OCI-LY3 (cell line): ENCODE data around the gene MINDY4.

Source experiments
- H2AFZ ChIP-seq: fragments of 200-600, 300-600 bp; shearing (Covaris generic); 2 replicates; pipeline ENCODE4 v1.6.0; 2014; ENCODE audit warnings: antibody characterized with exemption, low read depth, low read length
- H3K27ac ChIP-seq: fragments of 200-600, 300-600 bp; sonication (generic); 2 replicates; pipeline ENCODE4 v1.5.1; 2014; ENCODE audit warnings: mild to moderate bottlenecking, low read length, moderate library complexity, mixed read lengths
- H3K27me3 ChIP-seq: fragments of 200-600, 300-600 bp; sonication (generic); 2 replicates; pipeline ENCODE4 v1.6.1; 2014; ENCODE audit warnings: low read depth, low read length, mixed read lengths
- H3K36me3 ChIP-seq: fragments of 200-600, 300-600 bp; sonication (generic); replicated peaks from 2 replicates; pipeline ENCODE3; 2014; ENCODE audit warnings: low read depth, low read length, mixed read lengths
- H3K4me1 ChIP-seq: fragments of 300-600, 200-600 bp; sonication (generic); 2 replicates; pipeline ENCODE4 v1.6.1; 2014; ENCODE audit warnings: low read length, mixed read lengths
- H3K4me2 ChIP-seq: fragments of 200-600, 300-600 bp; sonication (generic); 2 replicates; pipeline ENCODE4 v1.6.1; 2014; ENCODE audit warnings: low read length, mixed read lengths
- H3K4me3 ChIP-seq: fragments of 300-600, 200-600 bp; sonication (generic); 2 replicates; pipeline ENCODE4 v1.5.1; 2014; ENCODE audit warnings: antibody characterized with exemption, mild to moderate bottlenecking, low read length, moderate library complexity
- H3K79me2 ChIP-seq: fragments of 300-600, 200-600 bp; shearing (Covaris generic); 2 replicates; pipeline ENCODE4 v1.6.1; 2014; ENCODE audit warnings: mild to moderate bottlenecking, low read length, mixed read lengths
- H3K9ac ChIP-seq: fragments of 300-600, 200-600 bp; shearing (Covaris generic); 2 replicates; pipeline ENCODE4 v1.6.0; 2014; ENCODE audit warnings: mild to moderate bottlenecking, low read length, moderate library complexity
- H3K9me3 ChIP-seq: fragments of 200-600, 300-600 bp; shearing (Covaris generic); 2 replicates; pipeline ENCODE4 v1.6.1; 2014; ENCODE audit warnings: low read length, mixed read lengths; ENCODE audit not compliant: insufficient read depth
- H4K20me1 ChIP-seq: fragments of 200-600, 300-600 bp; sonication (generic); 2 replicates; pipeline ENCODE4 v1.6.1; 2016; ENCODE audit warnings: low read length, mixed read lengths; ENCODE audit not compliant: insufficient read depth
- CTCF ChIP-seq: fragments of 200-600, 300-600 bp; sonication (generic); IDR thresholded peaks from 2 replicates; pipeline ENCODE4 v1.5.1; 2014; ENCODE audit warnings: antibody characterized with exemption, low read length, low read depth
- EZH2phosphoT487 ChIP-seq: fragments of 200-600 bp; shearing (Covaris generic); IDR thresholded peaks from 2 replicates; pipeline ENCODE4 v1.6.1; 2018; ENCODE audit warnings: antibody characterized with exemption, mixed run types, low read depth

Gene MINDY4

GRCh38 chr7:30890226-30890625 is 119.0 kb downstream of the MINDY4 start:
- H3K27ac ChIP-seq = no peak overlapping the region
- TF ChIP-seq CTCF (no peak), EZH2phosphoT487 (no peak)
- H3K4me3 ChIP-seq = no peak overlapping the region
- H3K4me2 ChIP-seq = no peak overlapping the region
- no peaks in the 10 kb centered on the region for H3K36me3 ChIP-seq
- no peaks in the 10 kb centered on the region for H4K20me1 ChIP-seq
- H3K4me1 ChIP-seq = no peaks in the 10 kb centered on the region
- H3K27me3 ChIP-seq = no peaks in the 10 kb centered on the region
- no peak overlapping the region for H3K9ac ChIP-seq
- no peaks in the 10 kb centered on the region for H3K79me2 ChIP-seq
- H2AFZ ChIP-seq = no peak overlapping the region
- no peaks in the 10 kb centered on the region for H3K9me3 ChIP-seq

- no peak overlapping the region for H2AFZ ChIP-seq
- H3K4me3 ChIP-seq = no peak overlapping the region
- no peak overlapping the region for H3K9ac ChIP-seq
- H3K27ac ChIP-seq = no peak overlapping the region
- no peaks in the 10 kb centered on the region for H3K9me3 ChIP-seq
- no peaks in the 10 kb centered on the region for H4K20me1 ChIP-seq
- H3K36me3 ChIP-seq = no peaks in the 10 kb centered on the region
- no peaks in the 10 kb centered on the region for H3K27me3 ChIP-seq
- no peaks in the 10 kb centered on the region for H3K79me2 ChIP-seq
- TF ChIP-seq EZH2phosphoT487 (no peak), CTCF (no peak)
- H3K4me1 ChIP-seq = no peaks in the 10 kb centered on the region
- no peak overlapping the region for H3K4me2 ChIP-seq
Measured at GRCh38 chr7:30893357-30893756, 122.1 kb downstream of the MINDY4 start.

DNA sequence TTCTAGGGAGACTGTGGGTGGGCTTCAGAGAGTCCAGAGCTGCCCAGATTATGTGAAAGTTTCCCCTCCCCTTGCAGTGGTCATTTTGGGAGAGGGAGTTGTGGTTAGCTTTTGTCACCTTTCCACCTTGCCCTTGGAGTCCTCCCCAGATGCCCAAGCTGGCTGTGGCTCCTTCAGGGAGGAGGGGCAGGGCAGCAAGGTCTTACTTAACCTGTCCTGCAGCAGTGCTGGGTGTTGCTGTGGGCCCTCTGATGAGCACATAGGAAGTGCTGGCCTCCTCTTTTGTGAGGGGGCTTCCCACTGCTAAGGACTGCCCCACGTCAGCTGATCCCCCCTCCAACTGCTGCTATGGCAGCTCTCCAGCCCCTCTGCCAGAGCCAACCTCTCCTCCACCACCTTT is 122.8 kb downstream of the MINDY4 start:
- Histone ChIP-seq H2AFZ (no peak overlapping the region), H4K20me1 (no peaks in the 10 kb centered on the region), H3K4me1 (no peaks in the 10 kb centered on the region), H3K4me3 (no peak overlapping the region), H3K79me2 (no peaks in the 10 kb centered on the region), H3K4me2 (no peak overlapping the region), H3K27ac (no peak overlapping the region), H3K36me3 (no peaks in the 10 kb centered on the region), H3K9me3 (no peaks in the 10 kb centered on the region), H3K9ac (no peak overlapping the region), H3K27me3 (no peaks in the 10 kb centered on the region)
- TF ChIP-seq CTCF (no peak), EZH2phosphoT487 (no peak)

- no peaks in the 10 kb centered on the region for H4K20me1 ChIP-seq
- no peak for TF ChIP-seq EZH2phosphoT487
- TF ChIP-seq CTCF = no peak
- H3K4me1 ChIP-seq = no peaks in the 10 kb centered on the region
- no peaks in the 10 kb centered on the region for H3K9me3 ChIP-seq
- no peak overlapping the region for H3K27ac ChIP-seq
- no peaks in the 10 kb centered on the region for H3K36me3 ChIP-seq
- H3K4me3 ChIP-seq = no peak overlapping the region
- H3K4me2 ChIP-seq = no peak overlapping the region
- no peaks in the 10 kb centered on the region for H3K27me3 ChIP-seq
- no peak overlapping the region for H2AFZ ChIP-seq
- H3K79me2 ChIP-seq = no peaks in the 10 kb centered on the region
- H3K9ac ChIP-seq = no peak overlapping the region
Measured at GRCh38 chr7:30894866-30895605, 123.8 kb downstream of the MINDY4 start.
